Measurements from ENCODE around the gene LASP1.

DNA sequence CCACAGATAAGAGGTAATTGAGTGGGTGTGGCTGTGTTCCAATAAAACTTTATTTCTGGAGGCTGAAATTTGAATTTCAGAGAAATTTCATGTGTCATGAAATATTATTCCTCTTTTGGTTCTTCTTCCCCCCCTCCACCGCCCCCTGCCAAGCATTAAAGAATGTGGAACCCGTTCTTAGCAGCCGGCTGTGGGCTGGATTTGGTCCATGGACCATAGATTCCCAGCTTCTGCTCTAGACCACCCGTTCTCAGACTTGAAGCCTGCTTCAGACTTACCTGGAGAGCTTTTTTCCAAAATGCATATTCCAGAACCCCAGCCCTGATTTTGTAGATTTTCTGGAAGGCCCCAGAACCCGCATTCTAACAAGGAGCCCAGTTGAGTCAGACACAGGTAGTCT is 40.5 kb downstream of the LASP1 start:
- TF ChIP-seq, protein P1, sequence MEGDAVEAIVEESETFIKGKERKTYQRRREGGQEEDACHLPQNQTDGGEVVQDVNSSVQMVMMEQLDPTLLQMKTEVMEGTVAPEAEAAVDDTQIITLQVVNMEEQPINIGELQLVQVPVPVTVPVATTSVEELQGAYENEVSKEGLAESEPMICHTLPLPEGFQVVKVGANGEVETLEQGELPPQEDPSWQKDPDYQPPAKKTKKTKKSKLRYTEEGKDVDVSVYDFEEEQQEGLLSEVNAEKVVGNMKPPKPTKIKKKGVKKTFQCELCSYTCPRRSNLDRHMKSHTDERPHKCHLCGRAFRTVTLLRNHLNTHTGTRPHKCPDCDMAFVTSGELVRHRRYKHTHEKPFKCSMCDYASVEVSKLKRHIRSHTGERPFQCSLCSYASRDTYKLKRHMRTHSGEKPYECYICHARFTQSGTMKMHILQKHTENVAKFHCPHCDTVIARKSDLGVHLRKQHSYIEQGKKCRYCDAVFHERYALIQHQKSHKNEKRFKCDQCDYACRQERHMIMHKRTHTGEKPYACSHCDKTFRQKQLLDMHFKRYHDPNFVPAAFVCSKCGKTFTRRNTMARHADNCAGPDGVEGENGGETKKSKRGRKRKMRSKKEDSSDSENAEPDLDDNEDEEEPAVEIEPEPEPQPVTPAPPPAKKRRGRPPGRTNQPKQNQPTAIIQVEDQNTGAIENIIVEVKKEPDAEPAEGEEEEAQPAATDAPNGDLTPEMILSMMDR (IDR thresholded peaks at IDR 0.05), result no peak
- TF ChIP-seq ZFX (IDR thresholded peaks at IDR 0.05; ENCODE audit: borderline replicate concordance), result no peak
